GM03348 (cell line): ENCODE data around the gene PYROXD2.
"Not testable (repeated sequence)": the region's sequence is repeated elsewhere in the genome, so short reads cannot be mapped to it uniquely, and the experiment has no call there.

Source experiments
- DNase-seq: peaks from one replicate; pipeline ENCODE4 v3.0.0; 2012; ENCODE audit warnings: low spot score

PYROXD2 gene

GRCh38 chr10:98365406-98366061 lies 49.4 kb downstream of the PYROXD2 start:
- no peak for DNase-seq

- no peak for DNase-seq
Measured at GRCh38 chr10:98364432-98365102, 50.4 kb downstream of the PYROXD2 start.

- no peak for DNase-seq
Measured at GRCh38 chr10:98363220-98363619, 51.8 kb downstream of the PYROXD2 start.

GRCh38 chr10:98361131-98362025 lies 53.6 kb downstream of the PYROXD2 start:
- DNase-seq, result peak; percentile 94

GRCh38 chr10:98357194-98357822 lies 57.7 kb downstream of the PYROXD2 start:
- peak; percentile 70 for DNase-seq

- no peak for DNase-seq
Measured at GRCh38 chr10:98354491-98354890, 60.5 kb downstream of the PYROXD2 start.

- no peak for DNase-seq
Measured at GRCh38 chr10:98353170-98353569, 61.8 kb downstream of the PYROXD2 start.

GRCh38 chr10:98351831-98352402 lies 63.1 kb downstream of the PYROXD2 start:
- DNase-seq, result peak; percentile 18

- peak; percentile 94 for DNase-seq
Measured at GRCh38 chr10:98349508-98349922, 65.5 kb downstream of the PYROXD2 start.

GRCh38 chr10:98346847-98347246 lies 68.1 kb downstream of the PYROXD2 start:
- DNase-seq, result no peak

- peak; percentile 81 for DNase-seq
Measured at GRCh38 chr10:98344589-98345038, 70.4 kb downstream of the PYROXD2 start.

- DNase-seq, result not testable (repeated sequence)
Measured at GRCh38 chr10:98341701-98342100, 73.3 kb downstream of the PYROXD2 start.

GRCh38 chr10:98340940-98341310 lies 74.1 kb downstream of the PYROXD2 start:
- no peak for DNase-seq

GRCh38 chr10:98340261-98340939 lies 74.6 kb downstream of the PYROXD2 start:
- peak; percentile 41 for DNase-seq

- DNase-seq, result no peak
Measured at GRCh38 chr10:98339799-98340198, 75.2 kb downstream of the PYROXD2 start.

GRCh38 chr10:98338896-98339295 lies 76.1 kb downstream of the PYROXD2 start:
- no peak for DNase-seq

GRCh38 chr10:98338318-98338717 lies 76.7 kb downstream of the PYROXD2 start:
- DNase-seq, result peak; percentile 47

GRCh38 chr10:98337484-98337883 lies 77.5 kb downstream of the PYROXD2 start:
- no peak for DNase-seq
